ENCODE data around the gene PIBF1. TPM values are rescaled to one million over a fixed set of nuclear protein-coding genes. Genes with fewer than 3 reads are reported as not detected.

Gene PIBF1
- total RNA-seq, 1 donor from 2014 or later: 21.2 TPM

DNA sequence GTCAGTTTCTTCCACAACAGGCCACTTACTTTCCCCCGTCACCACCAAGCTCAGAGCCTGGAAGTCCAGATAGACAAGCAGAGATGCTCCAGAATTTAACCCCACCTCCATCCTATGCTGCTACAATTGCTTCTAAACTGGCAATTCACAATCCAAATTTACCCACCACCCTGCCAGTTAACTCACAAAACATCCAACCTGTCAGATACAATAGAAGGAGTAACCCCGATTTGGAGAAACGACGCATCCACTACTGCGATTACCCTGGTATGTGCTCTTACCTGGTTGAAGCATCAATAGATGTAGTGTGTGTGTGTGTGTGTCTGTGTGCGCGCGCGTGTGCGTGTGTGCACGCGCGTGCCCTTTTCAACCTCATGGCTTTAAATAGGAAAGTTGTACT lies 280.5 kb downstream of the PIBF1 start:
- H3K36me3 Mint-ChIP-seq (ENCODE audit: low read depth): no peaks in the 10 kb centered on the region
- H3K4me3 Mint-ChIP-seq: no peak overlapping the region

DNA sequence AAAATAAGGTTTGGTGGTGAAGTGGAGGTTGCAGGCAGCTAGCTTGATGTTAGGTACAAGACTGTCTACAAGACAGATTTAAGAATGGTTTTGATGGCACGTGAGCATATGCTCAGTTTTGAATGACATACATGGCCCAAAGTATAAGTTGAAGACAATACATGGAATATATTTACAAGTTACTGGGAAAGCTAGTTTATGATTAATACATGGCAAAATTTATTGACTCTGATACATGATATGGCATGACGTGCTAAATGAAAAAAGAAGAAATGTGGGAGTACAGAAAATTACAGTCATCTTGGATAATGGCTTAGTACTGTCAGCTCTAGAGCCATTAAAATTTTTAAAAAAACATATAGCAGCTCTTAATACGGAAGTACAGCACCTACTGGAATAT lies 281.2 kb downstream of the PIBF1 start:
- no peaks in the 10 kb centered on the region for H3K36me3 Mint-ChIP-seq (ENCODE audit: low read depth)

More for the DNA sequence above, 280.5 kb downstream of the PIBF1 start:
- H3K9me3 Mint-ChIP-seq: no peaks in the 10 kb centered on the region
- no peak overlapping the region for H3K27ac Mint-ChIP-seq
- H3K4me1 Mint-ChIP-seq (ENCODE audit: low read depth): peaks cover 20% of the 10 kb centered on the region
- intact Hi-C loops (cut with micrococcal nuclease): no loop called here
- H3K27me3 Mint-ChIP-seq (ENCODE audit: insufficient read depth): peaks cover 27% of the 10 kb centered on the region
- DNase-seq (ENCODE audit: low spot score): no peak

DNA sequence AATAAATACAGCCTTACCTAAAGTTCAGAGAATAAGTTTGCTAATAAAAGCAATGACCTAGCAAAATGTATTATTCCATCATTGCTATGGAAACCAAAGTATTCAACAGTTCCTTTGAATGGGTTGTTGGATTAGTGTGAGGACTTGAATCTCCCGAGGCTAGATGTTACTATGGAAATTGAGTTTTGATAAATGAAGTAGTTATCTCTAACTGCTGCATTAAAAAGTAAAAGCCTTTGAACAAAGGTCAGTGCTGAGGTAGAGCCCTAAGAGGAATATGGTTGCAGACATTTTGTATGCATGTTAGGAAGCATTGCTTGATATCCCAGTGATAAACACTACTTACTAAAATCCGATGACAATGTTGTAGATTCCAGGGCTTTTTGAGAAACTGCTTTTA lies 283.1 kb downstream of the PIBF1 start:
- H3K4me1 Mint-ChIP-seq (ENCODE audit: low read depth): peaks cover 9% of the 10 kb centered on the region
- intact Hi-C loops (cut with micrococcal nuclease): no loop called here
- DNase-seq (ENCODE audit: low spot score): no peak
- no peak overlapping the region for H3K27ac Mint-ChIP-seq
- no peaks in the 10 kb centered on the region for H3K36me3 Mint-ChIP-seq (ENCODE audit: low read depth)
- peaks cover 13% of the 10 kb centered on the region for H3K27me3 Mint-ChIP-seq (ENCODE audit: insufficient read depth)
- H3K9me3 Mint-ChIP-seq: no peaks in the 10 kb centered on the region
- H3K4me3 Mint-ChIP-seq: no peak overlapping the region

More for the DNA sequence above, 281.2 kb downstream of the PIBF1 start:
- H3K27me3 Mint-ChIP-seq (ENCODE audit: insufficient read depth): peaks cover 20% of the 10 kb centered on the region
- DNase-seq (ENCODE audit: low spot score): no peak
- H3K4me3 Mint-ChIP-seq: no peak overlapping the region
- peaks cover 19% of the 10 kb centered on the region for H3K4me1 Mint-ChIP-seq (ENCODE audit: low read depth)
- H3K9me3 Mint-ChIP-seq: no peaks in the 10 kb centered on the region
- H3K27ac Mint-ChIP-seq: no peak overlapping the region
- intact Hi-C loops (cut with micrococcal nuclease): no loop called here

DNA sequence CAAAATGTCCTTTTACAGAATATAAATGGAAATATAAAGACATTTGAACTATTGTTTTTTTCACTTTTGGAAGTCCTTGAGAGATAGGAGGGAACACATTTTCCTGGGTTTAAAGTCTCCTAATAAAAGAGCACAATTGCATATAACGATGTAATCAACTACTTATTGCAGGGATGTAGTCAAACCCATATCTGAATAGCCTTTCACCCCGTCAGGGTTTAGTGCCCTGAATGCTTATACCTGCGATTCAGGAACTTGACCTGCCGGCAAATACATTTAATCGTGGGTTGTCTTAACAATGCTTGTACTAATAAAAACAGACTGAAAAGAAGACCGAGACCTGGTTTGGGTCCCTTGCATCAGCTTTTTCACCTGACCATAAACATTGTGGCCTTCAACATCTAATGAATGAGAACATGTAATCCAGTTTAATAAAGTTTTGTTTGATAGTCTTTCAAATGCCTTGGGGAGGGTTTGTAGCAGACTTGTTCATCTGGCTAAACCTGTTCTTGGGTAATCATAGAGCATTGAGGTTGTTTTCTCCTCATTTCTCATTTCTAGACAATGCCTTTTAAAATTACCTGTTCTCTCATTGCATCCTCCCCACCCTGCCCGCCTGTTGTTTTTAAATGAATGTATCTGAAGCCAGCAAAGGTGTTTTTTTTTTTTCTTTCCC lies 283.9 kb downstream of the PIBF1 start:
- Mint-ChIP-seq H3K4me3 (no peak overlapping the region), H3K4me1 (ENCODE audit: low read depth) (peaks cover 2% of the 10 kb centered on the region), H3K9me3 (no peaks in the 10 kb centered on the region), H3K27me3 (ENCODE audit: insufficient read depth) (peaks cover 6% of the 10 kb centered on the region), H3K36me3 (ENCODE audit: low read depth) (no peaks in the 10 kb centered on the region), H3K27ac (no peak overlapping the region)
- no peak for DNase-seq (ENCODE audit: low spot score)
- intact Hi-C loops (cut with micrococcal nuclease): no loop called here

Other genes with a start within 250 kb of the PIBF1 start
- gene MZT1, start 54.5 kb upstream of the PIBF1 start, total RNA-seq: 21.2 and 22.8 TPM in 2 replicates
- gene BORA, start 54.2 kb upstream of the PIBF1 start, total RNA-seq: 14.6 and 19.4 TPM in 2 replicates
- 49.9 and 55.4 TPM in 2 replicates for gene DIS3, start 233 bp upstream of the PIBF1 start, total RNA-seq